ENCODE data around the gene KPNA4.

DNA sequence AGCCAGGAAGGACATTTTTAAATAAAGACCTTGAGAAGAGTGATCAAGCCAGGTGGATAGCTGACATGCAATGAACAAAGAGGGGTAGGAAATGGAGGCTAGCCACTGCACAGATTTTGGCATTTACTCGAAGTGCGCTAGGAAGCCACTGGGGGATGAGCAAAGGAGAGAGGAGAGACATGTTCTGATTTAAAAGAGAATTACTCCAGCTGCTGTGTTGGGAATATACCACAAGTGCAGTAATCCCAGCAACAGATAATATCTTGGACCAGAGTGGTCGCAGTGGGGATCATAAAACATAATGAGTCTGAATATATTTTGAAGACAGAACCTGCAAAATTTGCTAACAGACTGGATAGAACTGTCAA is 19.9 kb downstream of the KPNA4 start:
- TF ChIP-seq, protein P1, sequence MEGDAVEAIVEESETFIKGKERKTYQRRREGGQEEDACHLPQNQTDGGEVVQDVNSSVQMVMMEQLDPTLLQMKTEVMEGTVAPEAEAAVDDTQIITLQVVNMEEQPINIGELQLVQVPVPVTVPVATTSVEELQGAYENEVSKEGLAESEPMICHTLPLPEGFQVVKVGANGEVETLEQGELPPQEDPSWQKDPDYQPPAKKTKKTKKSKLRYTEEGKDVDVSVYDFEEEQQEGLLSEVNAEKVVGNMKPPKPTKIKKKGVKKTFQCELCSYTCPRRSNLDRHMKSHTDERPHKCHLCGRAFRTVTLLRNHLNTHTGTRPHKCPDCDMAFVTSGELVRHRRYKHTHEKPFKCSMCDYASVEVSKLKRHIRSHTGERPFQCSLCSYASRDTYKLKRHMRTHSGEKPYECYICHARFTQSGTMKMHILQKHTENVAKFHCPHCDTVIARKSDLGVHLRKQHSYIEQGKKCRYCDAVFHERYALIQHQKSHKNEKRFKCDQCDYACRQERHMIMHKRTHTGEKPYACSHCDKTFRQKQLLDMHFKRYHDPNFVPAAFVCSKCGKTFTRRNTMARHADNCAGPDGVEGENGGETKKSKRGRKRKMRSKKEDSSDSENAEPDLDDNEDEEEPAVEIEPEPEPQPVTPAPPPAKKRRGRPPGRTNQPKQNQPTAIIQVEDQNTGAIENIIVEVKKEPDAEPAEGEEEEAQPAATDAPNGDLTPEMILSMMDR (IDR thresholded peaks at IDR 0.05): no peak
- TF ChIP-seq POLR2A (IDR thresholded peaks at IDR 0.05): no peak
